Right ventricle myocardium inferior (tissue), 1 donor: ENCODE measurements around the gene SIRT6. TPM values are rescaled to one million over a fixed set of nuclear protein-coding genes. Genes with fewer than 3 reads are reported as not detected.
"Not testable (repeated sequence)": the region's sequence is repeated elsewhere in the genome, so short reads cannot be mapped to it uniquely, and the experiment has no call there.

Experiments used
- ATAC-seq: fragments of 200-7000 bp; cut with Tn5 transposase; one replicate; pipeline ENCODE4 v1.9.1; 2020; ENCODE audit warnings: mild to moderate bottlenecking, moderate library complexity
- DNase-seq: peaks from one replicate; pipeline ENCODE4 v3.0.0; 2021; ENCODE audit errors: missing footprints
- intact Hi-C: fragments of 100-400 bp; cut with DNase I; formaldehyde crosslinking; loops from one replicate; pipeline ENCODE4 v1.11.0; 2022
- long read RNA-seq: library from polyadenylated mRNA; unstranded; transcript quantifications from one replicate; pipeline ENCODE4 v2.0.0, GENCODE V29; 2021
- total RNA-seq: library from RNA; stranded (reverse); fragmentation: NEBNext Ultra II Directional; extraction: Animal tissue kit (Norgen Biotek cat#: 25700); gene quantifications from one replicate; pipeline ENCODE4 v1.2.1, GENCODE V29; 2021
- donor health status: DM: no; HTN: yes; CAD: no; lungs with severe emphysema.

SIRT6 gene
- 10.4 TPM for total RNA-seq
- long read RNA-seq, partial matches to known transcripts, result 0 of 5 reads
- long read RNA-seq, other reads (novel, unspliced or antisense), result 2 of 5 reads

GRCh38 chr19:4182084-4182810, at the start of gene SIRT6, which contains the start of gene ANKRD24:
SIRT6 (minus strand) TSS chr19:4182563; CDS start chr19:4182539, 24 bp downstream.
ANKRD24 (plus strand) TSS chr19:4182689; CDS start chr19:4186426, 3,737 bp downstream.
- peak; percentile 96 for ATAC-seq
- DNase-seq, result peak; percentile 98
- intact Hi-C loops, result loop anchor here (5.0 kb wide), 2 partner anchors 60 to 195 kb away; partner anchors contain the start of genes EEF2 and MAP2K2

GRCh38 chr19:4232139-4232538, 49.8 kb upstream of the SIRT6 start:
- DNase-seq, ATAC-seq, intact Hi-C loops: not testable (repeated sequence)

GRCh38 chr19:4231521-4231920, 49.2 kb upstream of the SIRT6 start:
- intact Hi-C loops, ATAC-seq: not testable (repeated sequence)
- peak; percentile 11 for DNase-seq

GRCh38 chr19:4230237-4230636, 47.9 kb upstream of the SIRT6 start:
- intact Hi-C loops, ATAC-seq: not testable (repeated sequence)
- DNase-seq, result peak; percentile 31

- ATAC-seq (peak; percentile 46), DNase-seq (peak; percentile 63)
- intact Hi-C loops, result no loop called here
Observed at GRCh38 chr19:4229179-4229931, 47.0 kb upstream of the SIRT6 start, which contains the start of gene EBI3. EBI3 (plus strand) TSS chr19:4229523; CDS start chr19:4229551, 28 bp downstream.

GRCh38 chr19:4228765-4229178, 46.4 kb upstream of the SIRT6 start:
- intact Hi-C loops, result no loop called here
- DNase-seq, result no peak
- no peak for ATAC-seq

- ATAC-seq, result no peak
- intact Hi-C loops, result no loop called here
- no peak for DNase-seq
Observed at GRCh38 chr19:4227771-4228170, 45.4 kb upstream of the SIRT6 start.

GRCh38 chr19:4225885-4226284, 43.5 kb upstream of the SIRT6 start:
- ATAC-seq (no peak), DNase-seq (no peak)
- intact Hi-C loops, result no loop called here

- DNase-seq (no peak), ATAC-seq (no peak)
- intact Hi-C loops, result no loop called here
Observed at GRCh38 chr19:4224470-4224869, 42.1 kb upstream of the SIRT6 start.

GRCh38 chr19:4220188-4220587, 37.8 kb upstream of the SIRT6 start:
- no peak for DNase-seq
- ATAC-seq, result no peak
- intact Hi-C loops, result no loop called here

- intact Hi-C loops, DNase-seq, ATAC-seq: not testable (repeated sequence)
Observed at GRCh38 chr19:4218523-4218922, 36.2 kb upstream of the SIRT6 start.

- DNase-seq (no peak), ATAC-seq (no peak)
- intact Hi-C loops, result no loop called here
Observed at GRCh38 chr19:4217429-4218264, 35.3 kb upstream of the SIRT6 start.

GRCh38 chr19:4216846-4217245, 34.5 kb upstream of the SIRT6 start:
- no peak for ATAC-seq
- intact Hi-C loops, result no loop called here
- DNase-seq, result no peak

- DNase-seq (no peak), ATAC-seq (no peak)
- intact Hi-C loops, result no loop called here
Observed at GRCh38 chr19:4215807-4216206, 33.4 kb upstream of the SIRT6 start.

- no peak for ATAC-seq
- intact Hi-C loops, result no loop called here
- DNase-seq, result no peak
Observed at GRCh38 chr19:4213116-4213515, 30.8 kb upstream of the SIRT6 start.

- ATAC-seq (no peak), DNase-seq (no peak)
- intact Hi-C loops, result no loop called here
Observed at GRCh38 chr19:4210166-4210731, 27.9 kb upstream of the SIRT6 start.

GRCh38 chr19:4208385-4209094, 26.2 kb upstream of the SIRT6 start:
- DNase-seq (no peak), ATAC-seq (no peak)
- intact Hi-C loops, result no loop called here
